Thoracic aorta (tissue), 2 donors: ENCODE data around the gene BARX2. TPM values are rescaled to one million over a fixed set of nuclear protein-coding genes. Genes with fewer than 3 reads are reported as not detected.

Experiments
- ATAC-seq: fragments of 150-250 bp; one replicate; pipeline ENCODE4 v1.8.0; 2017; ENCODE audit warnings: low read depth; ENCODE audit not compliant: insufficient number of reproducible peaks, low FRiP score
- DNase-seq: peaks from one replicate; pipeline ENCODE4 v3.0.0-alpha.2; 2020; ENCODE audit warnings: low spot score
- H3K27ac ChIP-seq, 2 donors: fragments of 200-600 bp; sonication (generic); 1 replicate in 1 of 2; 2 replicates in 1 of 2; pipeline ENCODE4 v1.5.1; 2016; ENCODE audit warnings: mild to moderate bottlenecking in 2 of 2, moderate library complexity in 2 of 2
- H3K27me3 ChIP-seq: fragments of 200-600 bp; sonication (generic); replicated peaks from 2 replicates; pipeline ENCODE4 v1.6.0; 2016; ENCODE audit warnings: mild to moderate bottlenecking; ENCODE audit not compliant: insufficient read depth
- H3K36me3 ChIP-seq: fragments of 200-600 bp; sonication (generic); one replicate; pipeline ENCODE4 v1.5.1; 2016
- H3K4me1 ChIP-seq, 2 donors: fragments of 200-600 bp; sonication (generic); 1 replicate in 1 of 2; 2 replicates in 1 of 2; pipeline versions ENCODE4 v1.5.1 to v1.6.0; 2016; ENCODE audit warnings: low read depth in 2 of 2, mild to moderate bottlenecking in 1 of 2; ENCODE audit not compliant: control insufficient read depth in 1 of 2
- H3K4me3 ChIP-seq: fragments of 200-600 bp; sonication (generic); 2 replicates; pipeline ENCODE4 v1.5.1; 2016; ENCODE audit warnings: mild to moderate bottlenecking
- H3K9me3 ChIP-seq: fragments of 200-600 bp; sonication (generic); 2 replicates; pipeline ENCODE4 v1.5.1; 2016
- CTCF ChIP-seq: fragments of 200-600 bp; sonication (generic); IDR thresholded peaks from one replicate; pipeline ENCODE4 v1.5.1; 2019; ENCODE audit warnings: antibody characterized with exemption
- total RNA-seq, 2 donors: library from RNA; depleted of rRNA; stranded (reverse); fragments of >200 nt; gene quantifications; one replicate each; pipeline versions ENCODE4 v1.1.0 to v1.2.3, GENCODE V29; 2016

BARX2 gene
- total RNA-seq, 2 donors from 2014 or later = not detected

- no peak for TF ChIP-seq CTCF
- Histone ChIP-seq H3K36me3 (no peaks in the 10 kb centered on the region), H3K9me3 (no peaks in the 10 kb centered on the region), H3K4me3 (no peak overlapping the region), H3K27ac (no peak overlapping the region), H3K4me1 (no peaks in the 10 kb centered on the region), H3K27me3 (no peaks in the 10 kb centered on the region)
- DNase-seq = no peak
- ATAC-seq = no peak
These were observed 75.9 kb downstream of the BARX2 start for GRCh38 chr11:129451524-129451923.

- Histone ChIP-seq H3K9me3 (no peaks in the 10 kb centered on the region), H3K36me3 (no peaks in the 10 kb centered on the region), H3K27me3 (no peaks in the 10 kb centered on the region), H3K4me1 (no peaks in the 10 kb centered on the region), H3K27ac (no peak overlapping the region), H3K4me3 (no peak overlapping the region)
- no peak for TF ChIP-seq CTCF
- ATAC-seq (no peak), DNase-seq (no peak)
These were observed 77.7 kb downstream of the BARX2 start for GRCh38 chr11:129453293-129453721.

GRCh38 chr11:129455101-129455500 lies 79.5 kb downstream of the BARX2 start:
- Histone ChIP-seq H3K9me3 (no peaks in the 10 kb centered on the region), H3K36me3 (no peaks in the 10 kb centered on the region), H3K4me3 (no peak overlapping the region), H3K27me3 (no peaks in the 10 kb centered on the region), H3K4me1 (no peaks in the 10 kb centered on the region), H3K27ac (no peak overlapping the region)
- DNase-seq = no peak
- no peak for ATAC-seq
- TF ChIP-seq CTCF = no peak

- TF ChIP-seq CTCF = no peak
- no peaks in the 10 kb centered on the region for H3K27me3 ChIP-seq
- H3K27ac ChIP-seq = no peak overlapping the region
- ATAC-seq (no peak), DNase-seq (no peak)
- no peaks in the 10 kb centered on the region for H3K36me3 ChIP-seq
- no peaks in the 10 kb centered on the region for H3K4me1 ChIP-seq
- H3K9me3 ChIP-seq = no peaks in the 10 kb centered on the region
- no peak overlapping the region for H3K4me3 ChIP-seq
These were observed 80.4 kb downstream of the BARX2 start for GRCh38 chr11:129455756-129456655.

- no peaks in the 10 kb centered on the region for H3K27me3 ChIP-seq
- H3K4me3 ChIP-seq = no peak overlapping the region
- TF ChIP-seq CTCF = no peak
- H3K4me1 ChIP-seq = no peaks in the 10 kb centered on the region
- no peaks in the 10 kb centered on the region for H3K36me3 ChIP-seq
- ATAC-seq (no peak), DNase-seq (no peak)
- no peak overlapping the region for H3K27ac ChIP-seq
- H3K9me3 ChIP-seq = no peaks in the 10 kb centered on the region
These were observed 81.7 kb downstream of the BARX2 start for GRCh38 chr11:129457321-129457720.
